Ascending aorta (tissue), 2 donors: ENCODE results near the gene FSTL4. TPM values are rescaled to one million over a fixed set of nuclear protein-coding genes. Genes with fewer than 3 reads are reported as not detected.

Experiments
- DNase-seq, 2 donors: peaks; one replicate each; pipeline ENCODE4 v3.0.0-alpha.2; 2019; ENCODE audit warnings: low spot score in 2 of 2
- H3K27ac ChIP-seq, 2 donors: fragments of 200-600 bp; sonication (generic); one replicate each; pipeline ENCODE4 v1.5.1; 2016 to 2017; ENCODE audit warnings: mild to moderate bottlenecking in 1 of 2
- H3K27me3 ChIP-seq: fragments of 200-600 bp; sonication (generic); one replicate; pipeline ENCODE4 v1.5.1; 2017
- H3K36me3 ChIP-seq, 2 donors: fragments of 200-600 bp; sonication (generic); one replicate each; pipeline ENCODE4 v1.5.1; 2016
- H3K4me1 ChIP-seq, 2 donors: fragments of 200-600 bp; sonication (generic); one replicate each; pipeline ENCODE4 v1.5.1; 2016 to 2017; ENCODE audit warnings: mild to moderate bottlenecking in 1 of 2
- H3K4me3 ChIP-seq, 2 donors: fragments of 200-600 bp; sonication (generic); one replicate each; pipeline ENCODE4 v1.5.1; 2016 to 2017; ENCODE audit warnings: mild to moderate bottlenecking in 1 of 2
- H3K9me3 ChIP-seq, 2 donors: fragments of 200-600 bp; sonication (generic); one replicate each; pipeline ENCODE4 v1.5.1; 2016
- CTCF ChIP-seq, 3 experiments: fragments of 200-600 bp in 2 of 3; fragments of 450-650 bp in 1 of 3; sonication (generic) in 2 of 3; IDR thresholded peaks; one replicate each; pipeline ENCODE4 v1.5.1; 2016 to 2019; ENCODE audit warnings: antibody characterized with exemption in 3 of 3, mild to moderate bottlenecking in 1 of 3, moderate library complexity in 1 of 3
- intact Hi-C: fragments of 100-400 bp; cut with DNase I; formaldehyde crosslinking; loops from one replicate; pipeline ENCODE4 v1.15.1; 2023
- total RNA-seq: library from RNA; depleted of rRNA; stranded (reverse); fragments of >200 nt; gene quantifications from one replicate; pipeline ENCODE4 v1.1.0, GENCODE V29; 2016

FSTL4 gene
- total RNA-seq, 1 donor from 2014 or later = 0.11 TPM

- Histone ChIP-seq H3K4me1 (no peaks in the 10 kb centered on the region), H3K4me3 (no peak overlapping the region), H3K36me3 (no peaks in the 10 kb centered on the region), H3K27me3 (no peaks in the 10 kb centered on the region), H3K27ac (no peak overlapping the region), H3K9me3 (no peaks in the 10 kb centered on the region)
- no peak for TF ChIP-seq CTCF (IDR thresholded peaks at IDR 0.05)
- intact Hi-C loops = no loop called here
- no peak for DNase-seq
Observed at GRCh38 chr5:133533541-133533940, 78.8 kb downstream of the FSTL4 start.

GRCh38 chr5:133531594-133531993, 80.7 kb downstream of the FSTL4 start:
- no peak for DNase-seq
- H3K9me3 ChIP-seq = no peaks in the 10 kb centered on the region
- H3K27me3 ChIP-seq = no peaks in the 10 kb centered on the region
- intact Hi-C loops = no loop called here
- H3K36me3 ChIP-seq = no peaks in the 10 kb centered on the region
- no peak overlapping the region for H3K4me3 ChIP-seq
- TF ChIP-seq CTCF (IDR thresholded peaks at IDR 0.05) = no peak
- H3K27ac ChIP-seq = no peak overlapping the region
- no peaks in the 10 kb centered on the region for H3K4me1 ChIP-seq

DNA sequence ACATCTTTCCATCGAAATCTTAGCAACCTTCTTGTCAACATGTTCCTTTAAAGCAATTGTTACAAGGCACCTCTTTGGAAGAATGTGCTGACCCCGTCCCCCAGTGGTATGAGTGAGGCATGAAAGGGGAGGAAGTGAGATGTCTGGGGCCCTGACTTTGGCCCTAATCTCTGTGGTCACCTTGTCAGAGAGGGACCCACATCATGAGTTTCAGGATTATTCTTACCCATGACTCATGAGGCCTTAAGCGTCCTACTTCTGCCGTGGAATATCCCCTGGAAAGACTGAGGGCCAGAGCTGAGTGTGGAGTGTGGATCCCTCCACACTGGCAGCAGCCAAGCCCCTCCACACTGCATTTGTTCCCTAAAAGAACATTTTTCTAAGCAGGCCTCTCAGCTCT, 81.2 kb downstream of the FSTL4 start:
- intact Hi-C loops = no loop called here
- no peak for DNase-seq
- no peak overlapping the region for H3K27ac ChIP-seq
- H3K4me3 ChIP-seq = no peak overlapping the region
- no peaks in the 10 kb centered on the region for H3K36me3 ChIP-seq
- H3K4me1 ChIP-seq = no peaks in the 10 kb centered on the region
- no peaks in the 10 kb centered on the region for H3K27me3 ChIP-seq
- H3K9me3 ChIP-seq = no peaks in the 10 kb centered on the region
- no peak for TF ChIP-seq CTCF (IDR thresholded peaks at IDR 0.05)

GRCh38 chr5:133530270-133530669, 82.1 kb downstream of the FSTL4 start:
- intact Hi-C loops = no loop called here
- DNase-seq = no peak

DNA sequence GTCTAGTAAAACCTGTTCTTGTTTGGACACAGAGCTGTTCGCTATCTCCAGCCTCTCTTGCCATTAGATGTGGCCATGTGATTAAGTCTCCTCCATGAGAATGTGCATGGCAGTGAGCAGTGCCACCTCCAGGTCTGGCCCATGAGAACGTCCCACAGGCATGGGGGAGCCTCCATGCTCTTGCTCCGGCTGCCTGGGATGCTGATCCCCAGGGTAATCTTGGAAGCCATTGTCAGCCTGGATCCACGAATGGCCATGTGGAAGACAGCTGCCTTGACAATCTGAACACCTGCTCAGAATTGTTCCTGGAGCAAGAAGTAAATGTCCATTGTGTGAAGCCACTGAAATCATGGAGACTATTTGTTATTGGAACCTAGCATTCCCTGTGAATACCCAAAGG, 83.5 kb downstream of the FSTL4 start:
- H3K4me3 ChIP-seq = no peak overlapping the region
- DNase-seq = no peak
- no peaks in the 10 kb centered on the region for H3K27me3 ChIP-seq
- H3K27ac ChIP-seq = no peak overlapping the region
- no peaks in the 10 kb centered on the region for H3K4me1 ChIP-seq
- no peaks in the 10 kb centered on the region for H3K9me3 ChIP-seq
- TF ChIP-seq CTCF (IDR thresholded peaks at IDR 0.05) = no peak
- intact Hi-C loops = no loop called here
- no peaks in the 10 kb centered on the region for H3K36me3 ChIP-seq

More at GRCh38 chr5:133530270-133530669, 82.1 kb downstream of the FSTL4 start:
- Histone ChIP-seq H3K4me1 (no peaks in the 10 kb centered on the region), H3K27me3 (no peaks in the 10 kb centered on the region), H3K27ac (no peak overlapping the region), H3K4me3 (no peak overlapping the region), H3K9me3 (no peaks in the 10 kb centered on the region), H3K36me3 (no peaks in the 10 kb centered on the region)
- no peak for TF ChIP-seq CTCF (IDR thresholded peaks at IDR 0.05)

GRCh38 chr5:133527311-133527710, 85.0 kb downstream of the FSTL4 start:
- Histone ChIP-seq H3K4me1 (no peaks in the 10 kb centered on the region), H3K36me3 (no peaks in the 10 kb centered on the region), H3K27me3 (no peaks in the 10 kb centered on the region), H3K27ac (no peak overlapping the region), H3K9me3 (no peaks in the 10 kb centered on the region), H3K4me3 (no peak overlapping the region)
- intact Hi-C loops = no loop called here
- no peak for DNase-seq
- no peak for TF ChIP-seq CTCF (IDR thresholded peaks at IDR 0.05)
